Prostate gland (tissue), 2 donors: ENCODE results near the gene ZNF445. TPM values are rescaled to one million over a fixed set of nuclear protein-coding genes. Genes with fewer than 3 reads are reported as not detected.

Source experiments
- DNase-seq: peaks from one replicate; pipeline ENCODE4 v3.0.0-alpha.2; 2019; ENCODE audit warnings: low spot score
- H3K27ac ChIP-seq, 2 donors: fragments of 200-600 bp; sonication (generic); 2 replicates each; pipeline ENCODE4 v1.5.1; 2017 to 2019
- H3K27me3 ChIP-seq: fragments of 200-600 bp; sonication (generic); replicated peaks from 2 replicates; pipeline ENCODE4 v1.5.1; 2019; ENCODE audit not compliant: insufficient read depth
- H3K36me3 ChIP-seq, 2 donors: fragments of 200-600 bp; sonication (generic); 1 replicate in 1 of 2; 2 replicates in 1 of 2; pipeline versions ENCODE4 v1.5.1 to v1.8.1; 2017 to 2019
- H3K4me1 ChIP-seq: fragments of 200-600 bp; sonication (generic); replicated peaks from 2 replicates; pipeline ENCODE4 v1.5.1; 2019
- H3K4me3 ChIP-seq, 2 donors: fragments of 200-600 bp; sonication (generic); 2 replicates each; pipeline ENCODE4 v1.5.1; 2017 to 2019
- H3K9me3 ChIP-seq: fragments of 200-600 bp; sonication (generic); 2 replicates; pipeline ENCODE4 v1.5.1; 2017
- CTCF ChIP-seq, 4 experiments: fragments of 200-600 bp in 2 of 4; fragments of 450-650 bp in 2 of 4; sonication (generic) in 2 of 4; IDR thresholded peaks; 1 replicate in 3 of 4; 2 replicates in 1 of 4; pipeline ENCODE4 v1.5.1; 2016 to 2019; ENCODE audit warnings: antibody characterized with exemption in 4 of 4, mild to moderate bottlenecking in 2 of 4, moderate library complexity in 2 of 4
- POLR2A ChIP-seq: fragments of 450-650 bp; IDR thresholded peaks from one replicate; pipeline ENCODE4 v1.6.1; 2016; ENCODE audit warnings: antibody characterized with exemption, mild to moderate bottlenecking
- POLR2AphosphoS5 ChIP-seq: sonication (generic); formaldehyde crosslinking; IDR thresholded peaks from one replicate; pipeline ENCODE4 v1.6.1; 2017; ENCODE audit warnings: antibody characterized with exemption
- WGBS: methylation state at CpG from one replicate; pipeline ENCODE4 v1.1.5; 2018; 5-methylcytosine and 5-hydroxymethylcytosine counted together
- intact Hi-C: fragments of 100-400 bp; cut with DNase I; formaldehyde crosslinking; loops from one replicate; pipeline ENCODE4 v1.14.2; 2022
- total RNA-seq, 2 donors: library from RNA; depleted of rRNA; stranded (reverse); fragments of >200 nt; gene quantifications; one replicate each; pipeline ENCODE4 v1.1.0, GENCODE V29; 2016

ZNF445 gene
- total RNA-seq, 2 donors from 2014 or later, result 10.8 to 17.9 TPM

GRCh38 chr3:44516230-44516629 lies 38.8 kb upstream of the ZNF445 start:
- H3K4me1 ChIP-seq, result no peaks in the 10 kb centered on the region
- no peaks in the 10 kb centered on the region for H3K27me3 ChIP-seq
- no peak for DNase-seq
- H3K9me3 ChIP-seq, result no peaks in the 10 kb centered on the region
- TF ChIP-seq CTCF (IDR thresholded peaks at IDR 0.05) (no peak), POLR2A (no peak)
- H3K4me3 ChIP-seq, result no peak overlapping the region
- WGBS, result 81% methylated on average over 3 of the region's 3 CpGs
- intact Hi-C loops, result no loop called here
- no peak overlapping the region for H3K27ac ChIP-seq
- no peaks in the 10 kb centered on the region for H3K36me3 ChIP-seq

- Histone ChIP-seq H3K27ac (no peak overlapping the region), H3K4me1 (peaks cover 4% of the 10 kb centered on the region), H3K27me3 (no peaks in the 10 kb centered on the region), H3K4me3 (no peak overlapping the region), H3K36me3 (no peaks in the 10 kb centered on the region), H3K9me3 (no peaks in the 10 kb centered on the region)
- no peak for TF ChIP-seq POLR2A
- no peak for TF ChIP-seq POLR2AphosphoS5
- TF ChIP-seq CTCF (IDR thresholded peaks at IDR 0.05), result no peak
- intact Hi-C loops, result no loop called here
- 38% methylated on average over 3 of the region's 3 CpGs for WGBS
- DNase-seq, result no peak
Measured at GRCh38 chr3:44513513-44513912, 36.0 kb upstream of the ZNF445 start.

GRCh38 chr3:44511238-44511566 lies 33.7 kb upstream of the ZNF445 start:
- H3K9me3 ChIP-seq, result no peaks in the 10 kb centered on the region
- H3K4me3 ChIP-seq, result peak overlapping the region; percentile 73 to 90
- intact Hi-C loops, result no loop called here
- DNase-seq, result no peak
- TF ChIP-seq POLR2AphosphoS5, result no peak
- no peak for TF ChIP-seq POLR2A
- no peak for TF ChIP-seq CTCF (IDR thresholded peaks at IDR 0.05)
- no peaks in the 10 kb centered on the region for H3K36me3 ChIP-seq
- 44% methylated on average over 4 of the region's 4 CpGs for WGBS
- H3K27me3 ChIP-seq, result no peaks in the 10 kb centered on the region
- peaks cover 4% of the 10 kb centered on the region for H3K4me1 ChIP-seq
- H3K27ac ChIP-seq, result peak overlapping the region; percentile 91

DNA sequence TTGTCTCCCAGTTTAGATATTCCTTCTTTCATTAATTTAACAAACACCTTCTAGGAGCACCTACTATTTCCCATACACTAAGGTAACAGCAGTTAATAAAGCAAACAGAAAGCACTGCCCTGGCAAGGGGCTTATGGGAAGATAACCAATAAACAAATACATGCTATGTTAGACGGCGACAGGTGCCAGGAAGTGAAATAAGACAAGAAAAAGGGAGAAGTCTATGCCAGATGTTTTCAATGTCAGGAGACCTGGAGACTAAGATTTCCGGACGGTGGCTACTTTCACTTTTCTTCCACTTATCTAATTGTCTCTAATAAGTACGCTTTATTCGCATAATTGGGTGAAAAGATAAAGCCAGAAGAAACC lies 32.5 kb upstream of the ZNF445 start:
- no peaks in the 10 kb centered on the region for H3K9me3 ChIP-seq
- intact Hi-C loops, result no loop called here
- 0% methylated on average over 6 of the region's 6 CpGs for WGBS
- DNase-seq, result no peak
- H3K36me3 ChIP-seq, result no peaks in the 10 kb centered on the region
- peaks cover 4% of the 10 kb centered on the region for H3K4me1 ChIP-seq
- TF ChIP-seq POLR2AphosphoS5, result no peak
- TF ChIP-seq CTCF (IDR thresholded peaks at IDR 0.05), result no peak
- TF ChIP-seq POLR2A, result no peak
- no peaks in the 10 kb centered on the region for H3K27me3 ChIP-seq
- peak overlapping the region; percentile 73 to 90 for H3K4me3 ChIP-seq
- H3K27ac ChIP-seq, result peak overlapping the region; percentile 91

DNA sequence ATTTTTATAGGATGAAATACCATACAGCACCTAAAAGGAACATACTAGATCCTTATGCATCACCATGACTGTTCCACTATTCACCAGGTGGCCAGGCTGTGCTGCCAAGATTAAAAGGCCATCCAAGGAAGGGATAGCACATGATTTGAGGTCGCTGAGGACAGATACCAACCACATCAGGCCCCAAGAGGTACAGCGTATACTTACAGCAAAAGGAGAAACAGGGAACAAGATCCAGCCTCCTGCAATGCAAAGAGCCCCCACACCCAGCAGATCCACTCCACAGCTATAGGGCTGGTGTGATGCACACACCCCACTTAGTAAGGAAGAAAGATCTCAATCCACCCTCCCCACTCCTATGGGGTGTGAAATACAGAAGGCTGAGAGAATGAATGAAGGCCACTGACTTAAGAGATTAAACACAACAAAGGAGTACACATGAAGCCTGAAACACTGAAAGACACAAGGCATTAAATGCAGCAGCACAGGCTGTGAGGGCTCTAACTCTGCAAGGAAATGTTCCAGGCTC lies 32.0 kb upstream of the ZNF445 start:
- Histone ChIP-seq H3K4me1 (peaks cover 4% of the 10 kb centered on the region), H3K9me3 (no peaks in the 10 kb centered on the region), H3K4me3 (peak overlapping the region; percentile 73 to 90), H3K27ac (no peak overlapping the region), H3K36me3 (no peaks in the 10 kb centered on the region), H3K27me3 (no peaks in the 10 kb centered on the region)
- DNase-seq, result no peak
- intact Hi-C loops, result no loop called here
- WGBS, result 77% methylated on average over 2 of the region's 2 CpGs
- TF ChIP-seq POLR2AphosphoS5, result no peak
- TF ChIP-seq CTCF (IDR thresholded peaks at IDR 0.05), result no peak
- TF ChIP-seq POLR2A, result no peak
